Measurements from ENCODE around the gene CDHR3.
A peak's percentile ranks its signal among the peaks of the same experiment; 100 is the strongest.
"Not testable (repeated sequence)": the region's sequence is repeated elsewhere in the genome, so short reads cannot be mapped to it uniquely, and the experiment has no call there.

The CDHR3 gene

DNA sequence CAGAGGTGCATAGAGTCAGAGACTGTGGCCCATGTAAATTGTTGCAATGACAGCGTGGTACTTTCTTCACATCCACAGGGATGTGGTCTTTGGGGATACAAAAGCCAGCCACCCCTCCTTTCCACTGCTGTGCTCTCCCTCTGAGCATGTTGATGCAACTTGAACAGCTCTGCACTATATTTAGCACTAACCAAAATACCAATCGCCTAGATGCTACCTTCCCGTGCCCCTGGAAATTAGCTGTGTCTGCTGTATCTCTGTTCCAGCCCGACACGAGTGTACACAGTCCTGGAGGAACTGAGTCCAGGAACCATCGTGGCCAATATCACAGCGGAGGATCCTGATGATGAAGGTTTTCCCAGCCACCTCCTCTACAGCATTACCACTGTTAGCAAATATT, 38.1 kb downstream of the CDHR3 start:
- DNase-seq, result no peak

DNA sequence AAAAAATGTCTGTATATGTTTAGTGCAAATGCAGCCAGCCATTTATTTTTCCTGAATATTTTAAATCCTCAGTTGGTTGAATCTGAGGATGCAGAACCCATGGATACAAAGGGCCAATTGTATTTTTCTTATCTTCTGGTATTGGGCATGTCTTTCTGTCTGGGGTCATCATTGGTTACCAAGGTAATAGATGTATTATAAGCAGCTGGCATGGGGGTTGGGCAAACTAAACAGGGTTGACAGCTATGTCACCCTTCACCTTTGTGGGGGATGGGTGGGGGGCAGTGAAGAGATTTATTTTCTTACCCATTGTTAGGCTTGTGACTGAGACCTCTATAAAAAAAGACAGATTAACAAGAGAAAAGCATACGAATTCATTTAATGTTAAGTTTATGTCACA, 38.8 kb downstream of the CDHR3 start:
- no peak for DNase-seq

DNA sequence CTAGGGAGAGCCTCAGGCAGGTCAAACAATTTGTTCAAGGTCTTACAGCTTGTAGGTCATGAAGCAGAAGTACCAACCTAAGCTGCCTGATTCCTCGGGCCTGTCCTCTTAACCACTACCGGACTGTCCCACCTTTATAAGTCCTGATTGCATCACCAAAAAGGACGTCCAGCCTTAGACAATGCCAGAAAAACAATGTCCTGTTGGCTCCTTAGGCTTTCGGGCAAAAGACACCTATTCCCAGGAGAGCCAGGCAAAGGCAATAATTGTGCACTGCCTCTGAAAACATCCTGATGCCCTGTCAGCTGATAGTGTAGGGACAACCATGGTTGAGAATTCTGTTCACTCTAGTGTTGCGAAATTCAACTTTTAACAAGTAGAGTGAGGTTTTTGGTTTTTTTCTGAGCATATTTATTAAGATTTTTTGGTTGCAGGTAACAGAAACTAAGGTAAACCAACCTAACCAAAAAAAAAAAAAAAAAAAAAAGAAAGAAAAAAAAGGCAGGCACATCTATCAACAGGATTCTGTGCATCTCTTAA, 40.5 kb downstream of the CDHR3 start:
- no peak for DNase-seq

DNA sequence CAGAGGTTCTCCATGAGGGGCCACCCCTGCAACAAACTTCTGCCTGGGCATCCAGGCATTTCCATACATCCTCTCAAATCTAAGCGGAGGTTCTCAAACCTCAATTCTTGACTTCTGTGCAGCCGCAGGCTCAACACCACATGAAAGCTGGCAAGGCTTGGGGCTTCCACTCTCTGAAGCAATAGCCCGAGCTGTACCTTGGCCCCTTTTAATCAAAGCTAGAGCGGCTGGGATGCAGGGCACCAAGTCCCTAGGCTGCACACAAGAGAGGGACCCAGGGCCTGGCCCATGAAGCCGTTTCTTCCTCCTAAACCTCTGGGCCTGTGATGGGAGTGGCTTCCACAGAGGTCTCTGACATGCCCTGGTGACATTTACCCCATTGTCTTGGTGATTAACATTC, 43.8 kb downstream of the CDHR3 start:
- DNase-seq, result no peak

DNA sequence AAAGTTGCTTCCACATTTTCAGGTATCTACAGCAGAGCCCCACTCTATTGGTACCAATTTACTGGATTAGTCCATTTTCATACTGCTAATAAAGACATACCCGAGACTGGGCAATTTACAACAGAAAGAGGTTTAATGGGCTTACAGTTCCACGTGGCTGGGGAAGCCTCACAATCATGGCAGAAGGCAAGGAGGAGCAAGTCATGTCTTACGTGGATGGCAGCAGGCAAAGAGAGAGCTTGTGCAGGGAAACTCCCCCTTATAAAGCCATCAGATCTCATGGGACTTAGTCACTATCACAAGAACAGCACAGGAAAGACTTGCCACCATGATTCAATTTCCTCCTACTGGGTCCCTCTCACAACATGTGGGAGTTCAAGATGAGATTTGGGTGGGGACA, 44.7 kb downstream of the CDHR3 start:
- not testable (repeated sequence) for DNase-seq

DNA sequence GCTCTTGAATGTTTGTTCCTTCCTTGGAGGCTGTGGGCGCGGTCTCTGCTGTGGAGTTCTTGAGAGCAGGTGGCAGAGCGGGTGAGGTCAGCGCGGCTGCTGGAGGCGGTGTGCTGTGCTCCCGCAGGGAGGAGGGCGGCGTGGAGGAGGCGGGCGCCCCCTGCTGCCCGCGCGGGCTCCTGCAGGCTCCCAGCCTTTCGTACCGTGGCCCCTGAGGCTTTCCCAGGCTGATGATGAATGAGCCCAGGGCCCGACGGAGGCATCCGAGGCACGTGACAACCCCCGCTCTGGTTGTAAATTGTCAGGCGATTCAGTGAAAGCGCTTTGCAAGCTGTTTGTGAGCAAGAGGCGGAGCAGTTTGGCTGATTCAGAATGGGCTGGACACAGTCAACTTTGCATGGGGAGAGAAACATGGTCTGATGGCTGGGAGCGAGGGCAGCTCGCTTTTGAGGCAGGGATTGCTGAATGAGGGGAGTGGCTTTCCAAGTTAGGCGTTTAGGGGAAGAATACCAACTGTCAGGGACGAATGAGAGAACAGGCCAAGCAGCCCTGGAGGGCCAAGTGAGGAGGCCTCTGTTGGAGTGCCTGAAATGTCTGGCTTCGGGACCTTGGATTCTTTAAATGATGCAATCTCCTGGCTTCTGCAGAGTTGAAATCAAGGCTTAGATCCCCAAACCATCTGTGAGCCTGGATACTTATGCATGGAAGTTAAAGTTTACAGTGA, 46.6 kb downstream of the CDHR3 start:
- DNase-seq, result peak; percentile 52

DNA sequence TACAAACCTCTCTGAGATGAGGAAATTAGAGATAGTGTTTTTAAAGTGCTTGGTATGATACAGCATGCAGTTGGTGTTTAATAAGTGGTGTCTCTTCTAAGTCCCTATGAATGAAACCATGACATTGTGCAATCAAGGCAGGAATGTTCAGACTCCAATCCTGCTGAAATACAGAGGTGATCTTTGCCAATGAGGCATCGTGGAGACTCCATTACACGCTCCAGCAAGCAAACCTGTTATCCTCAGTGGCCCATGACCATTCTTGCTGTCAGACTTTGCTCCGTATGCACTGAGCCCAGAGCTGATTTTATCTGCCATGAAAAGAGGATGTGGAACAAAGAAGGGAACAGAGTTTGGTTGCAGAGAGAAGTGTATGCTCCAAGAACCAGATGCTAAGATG, 47.3 kb downstream of the CDHR3 start:
- no peak for DNase-seq

DNA sequence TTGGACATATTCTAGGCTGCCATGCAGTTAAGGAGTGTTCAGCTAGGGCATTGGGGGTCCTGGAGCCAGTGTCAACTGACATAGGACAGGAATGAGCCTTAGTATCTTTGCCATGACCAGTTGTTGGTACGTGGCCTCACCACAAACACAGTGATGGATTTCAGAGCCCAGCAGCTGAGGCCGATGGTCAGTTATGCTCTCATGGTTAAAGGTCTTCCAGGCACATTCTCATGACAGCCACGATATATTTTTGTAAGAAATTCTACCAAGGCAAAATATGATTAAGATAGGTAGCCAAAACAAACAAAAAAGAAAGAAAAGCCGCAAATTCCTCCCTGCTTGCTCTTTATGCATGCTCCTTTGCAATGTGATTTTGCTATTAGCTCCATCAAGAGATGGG, 47.8 kb downstream of the CDHR3 start:
- no peak for DNase-seq

DNA sequence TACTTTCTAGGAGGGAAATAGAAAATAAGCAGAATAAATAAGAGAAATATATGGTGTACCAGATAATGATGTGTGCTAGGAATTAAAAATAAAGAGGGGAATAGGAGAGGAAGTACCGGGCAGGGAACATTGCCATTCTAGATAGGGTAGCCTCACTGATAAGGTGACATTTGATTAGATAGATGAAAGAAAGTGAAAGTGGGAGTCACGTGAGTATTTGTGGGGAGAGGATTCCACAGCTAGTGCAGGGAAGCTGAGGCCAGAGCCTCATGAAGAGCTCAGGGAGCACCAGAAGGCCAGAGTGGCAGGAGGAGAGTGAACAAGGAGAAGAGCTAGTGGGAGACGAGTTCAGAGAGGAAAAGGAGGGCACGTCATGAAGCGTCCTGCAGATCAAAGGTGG, 49.1 kb downstream of the CDHR3 start:
- no peak for DNase-seq

DNA sequence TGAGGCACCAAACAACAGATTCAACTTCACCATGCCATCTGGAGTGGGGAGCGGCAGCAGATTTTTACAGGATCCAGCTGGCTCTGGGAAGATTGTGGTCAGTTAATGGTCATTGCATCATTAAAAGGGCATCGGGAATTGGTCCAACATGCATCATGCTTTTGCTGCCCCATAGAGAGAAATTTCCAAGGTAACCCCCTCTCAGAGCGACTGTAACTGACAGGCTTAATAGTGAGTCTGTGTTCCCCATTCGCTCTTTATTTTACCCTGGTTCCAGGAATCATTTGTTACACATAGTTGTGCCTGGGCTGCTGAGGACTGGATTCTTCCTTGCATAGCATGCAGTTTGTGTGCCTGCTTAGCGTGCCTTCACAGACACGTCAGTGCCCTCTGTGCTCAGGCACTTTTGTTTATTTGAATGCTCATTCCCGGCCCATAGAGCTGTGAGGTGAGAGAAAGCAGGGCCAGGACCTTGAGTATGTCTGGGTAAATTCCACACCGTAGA, 49.9 kb downstream of the CDHR3 start:
- no peak for DNase-seq

DNA sequence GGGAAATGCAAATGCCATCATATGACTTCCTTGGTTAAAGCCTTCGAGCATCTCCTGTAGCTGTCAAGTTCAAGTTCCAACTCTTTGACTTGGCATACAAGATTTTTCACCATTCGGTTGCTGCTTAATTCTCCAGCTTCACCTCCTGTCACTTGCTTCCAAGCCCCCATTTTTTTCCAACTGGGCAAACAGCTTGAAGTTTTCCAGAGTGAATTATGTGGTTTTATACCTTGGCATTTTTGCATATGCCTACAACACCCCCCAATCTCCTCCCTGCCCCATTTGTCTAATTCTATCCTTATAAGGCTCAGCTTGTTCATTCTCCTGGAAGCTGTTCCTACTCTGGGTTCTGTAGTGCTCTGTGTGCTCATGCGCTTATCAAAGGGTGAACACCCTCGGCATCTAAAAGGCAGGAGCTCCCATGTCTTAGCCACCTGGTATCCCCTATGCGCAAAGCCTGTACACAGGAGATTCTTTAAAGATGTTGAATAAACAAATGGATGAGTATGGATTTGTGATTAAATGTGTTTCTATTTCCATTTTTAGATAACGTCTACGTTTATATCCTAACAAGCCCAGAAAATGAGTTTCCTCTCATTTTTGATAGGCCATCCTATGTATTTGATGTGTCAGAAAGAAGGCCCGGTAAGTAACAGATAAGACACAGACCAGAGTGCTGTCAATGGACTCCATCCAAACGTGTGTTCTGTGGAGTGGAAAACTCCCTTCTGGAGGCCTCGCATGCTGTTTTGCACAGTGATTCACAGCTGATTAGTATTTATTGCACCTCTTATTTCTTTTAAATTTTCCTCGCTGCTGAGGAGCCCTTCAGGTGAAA, 52.5 kb downstream of the CDHR3 start:
- DNase-seq, result no peak

DNA sequence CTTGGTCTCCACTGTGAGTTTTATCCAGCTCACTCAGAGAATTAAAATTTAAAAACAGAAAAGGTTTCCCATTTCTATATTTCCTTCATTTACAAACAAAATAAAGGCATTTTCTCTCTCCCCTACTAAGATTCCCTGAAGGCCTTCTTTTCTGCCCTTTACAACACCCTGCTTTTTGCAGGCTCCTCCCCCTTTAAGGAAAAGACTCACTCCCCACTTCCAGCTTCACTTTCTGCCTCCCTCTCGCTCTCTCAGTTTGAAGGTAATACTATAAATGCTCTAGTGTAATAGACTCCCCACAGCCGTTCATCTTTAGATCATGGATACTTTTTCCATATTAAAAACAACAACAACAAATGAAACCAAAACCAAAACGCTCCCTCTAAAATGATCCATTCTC, 53.3 kb downstream of the CDHR3 start:
- no peak for DNase-seq

DNA sequence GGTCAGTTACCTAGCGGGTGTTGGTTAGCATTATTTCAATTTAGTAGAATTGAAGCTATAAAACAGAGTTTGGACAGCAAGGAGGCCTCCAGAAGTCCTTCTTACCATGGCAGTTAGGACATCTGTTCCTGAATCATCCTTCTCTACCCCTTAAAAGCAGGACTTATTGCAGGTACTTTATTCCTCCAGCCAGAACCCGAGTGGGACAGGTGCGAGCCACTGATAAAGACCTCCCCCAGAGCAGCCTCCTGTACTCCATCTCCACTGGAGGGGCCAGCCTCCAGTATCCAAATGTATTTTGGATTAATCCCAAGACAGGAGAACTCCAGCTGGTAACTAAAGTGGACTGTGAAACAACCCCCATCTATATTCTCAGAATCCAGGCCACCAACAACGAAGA, 54.6 kb downstream of the CDHR3 start:
- no peak for DNase-seq

DNA sequence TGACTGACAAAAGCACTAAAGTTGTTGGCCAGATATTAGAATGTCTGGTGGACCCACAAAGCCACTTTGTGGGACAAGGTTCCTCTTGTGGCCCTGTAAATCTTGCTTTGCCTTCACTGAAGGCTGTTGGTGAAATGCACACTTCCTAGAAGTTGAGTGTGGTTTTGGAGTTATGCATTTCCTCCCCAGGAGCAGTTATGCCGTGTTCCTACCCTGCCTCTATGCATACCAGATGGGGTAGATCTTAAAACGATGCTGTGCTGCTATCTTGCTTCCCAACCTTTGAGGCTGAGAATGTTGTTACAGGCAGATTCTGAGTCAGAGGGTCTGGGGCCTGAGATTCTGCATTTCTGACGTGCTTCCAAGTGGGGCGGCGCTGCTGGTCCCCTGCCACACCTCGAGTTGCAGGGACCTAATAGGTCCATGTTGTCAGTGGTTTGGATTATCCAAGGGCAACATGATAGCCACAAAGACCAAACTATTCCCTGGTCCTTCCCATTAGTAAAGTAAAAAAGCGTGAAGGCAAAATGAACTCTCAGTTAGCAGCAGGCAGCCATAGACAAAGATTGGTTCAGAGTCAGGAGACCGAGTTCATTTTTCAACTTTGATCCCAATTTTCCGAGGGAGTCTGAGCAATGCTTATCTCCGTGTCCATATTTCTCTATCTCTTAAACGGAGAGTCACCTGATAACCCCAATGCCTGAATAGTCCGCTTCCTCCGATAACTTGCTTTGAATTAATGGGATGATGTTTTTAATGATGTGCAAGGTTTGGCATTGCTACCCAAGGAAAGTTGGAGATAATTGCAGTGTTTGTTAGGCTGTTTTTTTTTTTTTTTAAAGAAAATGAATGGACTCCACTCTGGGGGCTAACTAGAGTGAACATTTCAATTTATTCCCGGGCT, 55.8 kb downstream of the CDHR3 start:
- no peak for DNase-seq

DNA sequence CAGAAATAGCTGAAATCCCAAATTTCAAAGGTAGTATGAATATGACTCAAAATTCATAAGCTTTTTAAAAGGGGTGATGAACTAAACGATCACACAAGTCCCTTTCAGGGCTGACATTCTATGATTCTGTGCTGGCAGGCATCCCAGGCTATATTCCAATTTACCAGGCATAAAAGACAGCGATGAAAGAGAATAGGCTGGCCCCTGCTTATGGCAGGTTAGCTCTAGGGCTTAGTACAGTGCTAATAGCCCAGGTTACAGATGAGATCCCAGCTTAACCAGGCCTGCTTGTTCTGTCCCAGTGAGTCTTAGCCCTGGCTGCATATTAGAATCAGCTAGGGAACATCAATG, 56.4 kb downstream of the CDHR3 start:
- DNase-seq, result no peak

DNA sequence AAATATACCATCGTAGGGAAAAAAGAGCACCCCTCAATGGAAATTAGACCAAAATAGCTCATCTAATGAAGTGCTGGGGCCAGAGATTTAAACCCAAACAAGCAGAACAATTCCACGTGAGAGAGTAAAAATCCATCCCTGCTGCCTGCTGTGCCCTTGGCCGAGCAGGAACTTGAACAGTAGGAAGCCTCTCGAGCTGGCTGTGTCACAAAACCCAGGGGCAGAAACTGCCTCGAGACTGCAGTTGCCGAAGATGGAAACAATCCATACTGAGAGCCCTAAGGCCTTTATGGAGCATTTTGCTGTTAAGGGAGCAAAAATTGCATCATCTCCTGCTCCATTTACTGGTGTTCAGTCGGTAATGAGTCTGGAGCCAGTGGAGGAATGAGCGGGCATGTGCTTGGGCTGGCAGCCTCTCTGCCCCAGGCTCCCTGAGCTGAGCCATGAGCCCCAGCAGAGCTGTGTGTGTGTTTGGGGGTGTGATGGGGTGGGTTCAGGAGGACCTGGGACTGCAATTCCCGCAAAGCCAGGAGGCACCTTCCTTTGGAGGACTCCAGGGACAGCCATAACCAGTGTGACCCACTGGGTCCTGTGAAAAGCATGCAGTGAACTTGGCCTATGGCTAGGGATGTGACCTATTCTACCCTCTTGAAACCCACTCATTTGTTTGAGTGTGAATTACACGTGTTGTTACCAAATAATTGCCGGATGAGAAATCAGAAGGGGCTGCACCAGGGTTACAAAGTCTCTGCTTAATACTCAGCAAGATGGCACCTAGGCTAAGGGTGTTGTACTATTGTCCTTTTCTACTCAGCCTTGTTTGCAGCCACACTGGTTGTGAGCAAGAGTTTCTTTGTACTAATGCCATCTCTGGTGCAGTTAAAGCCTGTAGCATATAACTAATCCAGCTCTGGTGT, 58.3 kb downstream of the CDHR3 start:
- no peak for DNase-seq

DNA sequence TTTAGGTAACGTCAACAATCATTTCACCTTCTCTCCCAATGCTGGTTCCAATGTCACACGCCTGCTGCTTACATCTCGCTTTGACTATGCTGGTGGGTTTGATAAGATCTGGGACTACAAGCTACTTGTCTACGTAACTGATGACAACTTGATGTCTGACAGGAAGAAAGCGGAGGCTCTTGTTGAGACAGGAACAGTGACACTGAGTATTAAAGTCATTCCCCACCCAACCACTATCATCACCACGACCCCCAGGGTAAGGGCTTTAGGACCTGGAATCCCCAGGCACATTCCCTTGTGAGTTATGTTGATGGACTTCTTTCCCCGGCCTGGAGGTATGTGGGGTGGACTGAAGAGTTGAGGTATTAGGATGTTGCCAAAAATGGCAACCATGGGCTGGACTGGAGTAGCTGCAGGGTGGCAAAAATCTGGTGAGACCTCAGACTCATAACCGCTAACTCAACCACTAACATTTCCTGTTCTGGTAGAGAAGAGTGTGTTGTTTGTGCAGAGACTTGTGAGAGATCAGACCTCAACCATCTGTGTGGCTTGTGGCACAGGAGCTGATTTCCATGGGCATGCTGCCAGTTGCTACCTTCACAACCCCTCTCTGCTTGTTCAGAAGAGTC, 59.2 kb downstream of the CDHR3 start:
- DNase-seq, result peak; percentile 50

DNA sequence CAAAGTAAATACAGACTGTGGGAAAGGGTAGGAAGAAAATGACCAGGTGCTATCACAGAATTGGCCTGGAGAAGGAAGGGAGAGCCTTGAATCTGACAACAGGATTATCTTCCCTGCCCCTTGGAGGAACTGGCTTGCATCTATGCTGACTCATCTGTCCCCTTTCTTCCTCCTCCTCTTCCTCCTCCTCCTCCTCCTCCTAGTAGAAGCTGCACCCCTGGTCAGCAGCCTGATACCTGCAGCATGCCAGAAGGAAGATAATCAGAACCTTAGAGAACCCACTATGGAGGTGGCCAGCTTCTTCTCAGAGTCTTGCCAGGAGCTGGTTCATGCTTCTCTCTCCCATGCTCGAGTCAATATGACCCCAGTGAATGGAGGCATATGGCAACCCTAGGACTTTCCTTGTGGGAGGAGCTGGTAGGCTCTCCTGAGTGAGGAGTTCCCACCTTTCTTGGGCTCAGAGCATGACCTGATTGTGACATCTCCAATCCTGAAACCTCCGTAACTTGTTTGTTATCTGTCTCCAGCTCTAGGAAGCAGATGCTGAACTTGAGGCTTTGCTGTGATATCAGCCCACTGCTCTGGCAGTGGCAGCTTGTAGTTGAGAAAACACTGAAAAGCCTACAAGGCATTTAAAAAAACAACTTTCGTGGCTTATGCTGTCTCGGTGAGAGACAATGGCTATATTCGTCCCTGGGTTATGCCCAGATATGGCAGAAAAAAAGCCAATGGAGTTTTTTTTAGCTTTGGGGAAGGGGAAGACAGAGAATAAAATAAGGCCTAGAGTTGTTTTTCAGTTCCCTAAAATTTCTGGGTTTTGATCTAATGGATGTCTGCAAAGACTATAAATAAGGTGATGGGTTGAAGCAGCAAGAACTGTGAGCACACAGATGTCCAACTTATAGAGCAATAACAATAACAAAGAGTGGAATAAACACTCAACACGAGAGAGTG, 60.6 kb downstream of the CDHR3 start:
- no peak for DNase-seq

DNA sequence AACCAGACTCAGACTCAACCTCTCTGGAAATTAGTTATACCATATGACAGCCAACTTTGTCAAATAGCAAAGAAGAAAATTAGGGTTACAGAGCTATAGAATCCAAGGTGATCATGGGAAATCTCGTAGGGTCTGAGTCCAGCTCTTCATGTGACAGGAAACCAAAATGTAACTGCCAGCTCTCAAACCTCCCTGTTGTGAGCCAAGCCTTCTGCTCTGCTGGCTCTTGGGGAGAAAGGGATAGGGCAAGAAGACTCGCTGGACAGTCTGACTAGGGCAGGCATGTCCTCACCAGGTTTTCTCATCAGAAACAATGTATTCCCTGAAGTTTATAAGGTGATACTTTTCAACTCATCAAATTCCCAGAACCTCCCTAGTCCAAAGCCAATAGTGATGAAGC, 63.0 kb downstream of the CDHR3 start:
- DNase-seq, result no peak

DNA sequence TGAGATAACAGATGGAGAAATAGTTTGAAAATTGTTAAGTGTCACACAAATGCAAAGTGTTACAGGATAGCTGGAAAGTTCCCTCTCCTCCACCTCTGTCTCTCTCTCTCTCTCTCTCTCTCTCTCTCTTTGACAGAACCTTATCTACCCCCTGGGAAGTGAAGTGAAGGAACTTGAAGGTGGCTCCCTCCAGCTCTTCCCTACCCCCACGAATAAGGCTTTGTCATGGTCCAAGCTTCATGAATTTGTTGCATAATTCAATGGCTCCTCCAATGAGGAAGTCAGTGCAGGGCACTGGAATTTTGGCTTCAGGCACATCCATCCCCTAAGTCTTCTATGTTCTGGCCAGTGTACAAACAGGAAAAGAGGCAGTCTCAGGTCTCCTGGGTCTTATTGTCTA, 66.4 kb downstream of the CDHR3 start:
- DNase-seq, result no peak

Measured in effector CD8-positive, alpha-beta T cell (primary cell).